Panc1 (cell line): ENCODE measurements around the gene FRS2. TPM values are rescaled to one million over a fixed set of nuclear protein-coding genes. Genes with fewer than 3 reads are reported as not detected.

Experiments used
- ATAC-seq: fragments of 200-7000 bp; cut with Tn5 transposase; 2 replicates; pipeline ENCODE4 v1.9.1; 2020; ENCODE audit warnings: mild to moderate bottlenecking, moderate library complexity
- BruUV-seq: library from RNA; stranded (reverse); fragments of 400-500 nt; replicated peaks from 2 replicates; lab custom pipeline; 2021; lab: Mats Ljungman, UMichigan
- CTCF ChIA-PET: fragments of 300-600 bp; sonication (Branson Sonifier 250); formaldehyde crosslinking; loops from one replicate; lab custom pipeline; 2022; ENCODE audit warnings: antibody characterized with exemption; lab: Charles Lee
- POLR2A ChIA-PET: fragments of 300-600 bp; sonication (Branson Sonifier 250); formaldehyde crosslinking; loops from one replicate; lab custom pipeline; 2022; ENCODE audit warnings: antibody characterized with exemption; lab: Charles Lee
- DNase-seq: peaks from one replicate; pipeline ENCODE4 v3.0.0-alpha.2; 2010; ENCODE audit warnings: low read depth, low spot score
- H3K27ac ChIP-seq: 2 replicates; pipeline ENCODE4 v1.5.1; 2011; ENCODE audit warnings: mild to moderate bottlenecking, low read length, inconsistent platforms
- H3K27me3 ChIP-seq: fragments of 200-500 bp; sonication (Bioruptor generic); 2 replicates; pipeline ENCODE4 v1.6.0; 2014; ENCODE audit warnings: low read length, inconsistent platforms; ENCODE audit not compliant: control insufficient read depth, insufficient read depth
- H3K36me3 ChIP-seq: fragments of 200-500 bp; sonication (Bioruptor generic); 2 replicates; pipeline ENCODE4 v1.5.1; 2014; ENCODE audit warnings: inconsistent platforms, mild to moderate bottlenecking, low read length, moderate library complexity; ENCODE audit not compliant: control insufficient read depth, insufficient read depth
- H3K4me1 ChIP-seq: 2 replicates; pipeline ENCODE4 v1.5.1; 2011; ENCODE audit warnings: inconsistent platforms, mild to moderate bottlenecking, low read length, moderate library complexity; ENCODE audit not compliant: control insufficient read depth, insufficient read depth
- H3K4me3 ChIP-seq, 2 experiments: 2 replicates each; pipeline ENCODE4 v1.5.1; 2011 to 2012; ENCODE audit warnings: low read depth in 2 of 2, low read length in 2 of 2, mild to moderate bottlenecking in 2 of 2, inconsistent platforms in 1 of 2, moderate library complexity in 1 of 2
- H3K9me3 ChIP-seq: fragments of 200-500 bp; sonication (Bioruptor generic); 2 replicates; pipeline ENCODE4 v1.5.1; 2014; ENCODE audit warnings: low read depth, mild to moderate bottlenecking, inconsistent platforms, low read length, moderate library complexity; ENCODE audit not compliant: control insufficient read depth, insufficient read depth
- POLR2AphosphoS5 ChIP-seq: IDR thresholded peaks from 2 replicates; pipeline ENCODE4 v1.6.1; 2012; ENCODE audit warnings: mild to moderate bottlenecking, low read depth, low read length, moderate library complexity
- SIN3A ChIP-seq: IDR thresholded peaks from 2 replicates; pipeline ENCODE4 v1.6.1; 2012; ENCODE audit warnings: low read depth, mild to moderate bottlenecking, low read length, moderate library complexity, borderline replicate concordance; ENCODE audit not compliant: insufficient read depth
- TCF7L2 ChIP-seq: IDR thresholded peaks from 2 replicates; pipeline ENCODE4 v1.6.1; 2011; ENCODE audit warnings: mild to moderate bottlenecking, low read depth, low read length, inconsistent platforms
- in situ Hi-C: cut with HindIII; loops from 2 replicates; pipeline ENCODE4 v1.10.0; 2016; ENCODE audit warnings: low sequenced_read_pairs, low pct_unique_long_range_greater_than_20kb
- intact Hi-C: fragments of 100-400 bp; cut with micrococcal nuclease; formaldehyde crosslinking; loops from one replicate; pipeline ENCODE4 v1.10.0; 2022; ENCODE audit not compliant: unreplicated experiment
- total RNA-seq: library from RNA; stranded (reverse); gene quantifications from one replicate; pipeline ENCODE4 v1.2.1, GENCODE V29; 2021; ENCODE audit not compliant: unreplicated experiment
- TF ChIP-seq, protein P1 (sequence below): fragments of 450-650 bp; IDR thresholded peaks from 2 replicates; pipeline ENCODE4 v1.5.1; 2017; ENCODE audit warnings: mild to moderate bottlenecking
- TF ChIP-seq, protein P2 (sequence below), 2 experiments: IDR thresholded peaks; 2 replicates each; pipeline ENCODE4 v1.6.1; 2011 to 2012; ENCODE audit warnings: low read depth in 2 of 2, control low read depth in 1 of 2, low read length in 1 of 2, mild to moderate bottlenecking in 1 of 2, moderate library complexity in 1 of 2; ENCODE audit not compliant: insufficient read depth in 1 of 2

The FRS2 gene
- total RNA-seq, 1 experiment from 2014 or later: 26.6 TPM

DNA sequence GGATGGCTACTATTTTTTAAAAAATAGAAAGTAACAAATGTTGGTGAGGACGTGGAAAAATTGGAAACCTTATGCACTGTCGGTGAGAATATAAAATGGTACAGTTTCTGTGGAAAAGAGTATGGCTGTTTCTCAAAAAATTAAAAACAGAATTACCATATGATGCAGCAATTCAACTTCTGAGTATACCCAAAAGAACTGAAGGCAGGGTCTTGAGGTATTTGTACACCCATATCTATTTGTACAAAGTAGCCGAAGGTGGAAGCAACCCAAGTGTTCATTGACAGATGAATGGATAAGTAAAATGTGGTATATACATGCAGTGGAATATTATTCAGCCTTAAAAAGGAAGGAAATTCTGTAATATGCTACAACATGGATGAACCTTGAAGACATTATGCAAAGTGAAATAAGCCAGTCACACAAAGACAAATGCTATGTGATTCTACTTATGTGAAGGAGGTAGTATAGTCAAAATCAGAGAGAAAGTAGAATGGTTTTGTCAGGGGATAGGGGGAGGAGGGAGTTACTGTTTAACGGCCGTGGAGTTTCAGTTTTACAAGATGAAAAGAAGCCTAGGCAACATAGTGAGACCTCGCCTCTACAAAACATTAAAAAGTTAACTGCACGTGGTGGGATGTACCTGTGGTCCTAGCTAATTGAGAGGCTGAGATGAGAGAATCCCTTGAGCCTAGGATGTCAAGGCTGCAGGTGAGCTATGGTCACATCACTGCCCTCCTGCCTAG lies 76.7 kb downstream of the FRS2 start:
- ATAC-seq: no peak
- Histone ChIP-seq H3K27ac (no peak overlapping the region), H3K27me3 (no peaks in the 10 kb centered on the region), H3K4me3 (no peak overlapping the region), H3K4me1 (no peaks in the 10 kb centered on the region), H3K36me3 (no peaks in the 10 kb centered on the region; the same call in 1 of the 2 replicates), H3K9me3 (no peaks in the 10 kb centered on the region; the same call in 1 of the 2 replicates)
- ChIA-PET CTCF (no interaction called here), POLR2A (no interaction called here)
- BruUV-seq: no TSS peak
- TF ChIP-seq TCF7L2 (no peak), SIN3A (no peak), POLR2AphosphoS5 (no peak)
- TF ChIP-seq, protein P1, sequence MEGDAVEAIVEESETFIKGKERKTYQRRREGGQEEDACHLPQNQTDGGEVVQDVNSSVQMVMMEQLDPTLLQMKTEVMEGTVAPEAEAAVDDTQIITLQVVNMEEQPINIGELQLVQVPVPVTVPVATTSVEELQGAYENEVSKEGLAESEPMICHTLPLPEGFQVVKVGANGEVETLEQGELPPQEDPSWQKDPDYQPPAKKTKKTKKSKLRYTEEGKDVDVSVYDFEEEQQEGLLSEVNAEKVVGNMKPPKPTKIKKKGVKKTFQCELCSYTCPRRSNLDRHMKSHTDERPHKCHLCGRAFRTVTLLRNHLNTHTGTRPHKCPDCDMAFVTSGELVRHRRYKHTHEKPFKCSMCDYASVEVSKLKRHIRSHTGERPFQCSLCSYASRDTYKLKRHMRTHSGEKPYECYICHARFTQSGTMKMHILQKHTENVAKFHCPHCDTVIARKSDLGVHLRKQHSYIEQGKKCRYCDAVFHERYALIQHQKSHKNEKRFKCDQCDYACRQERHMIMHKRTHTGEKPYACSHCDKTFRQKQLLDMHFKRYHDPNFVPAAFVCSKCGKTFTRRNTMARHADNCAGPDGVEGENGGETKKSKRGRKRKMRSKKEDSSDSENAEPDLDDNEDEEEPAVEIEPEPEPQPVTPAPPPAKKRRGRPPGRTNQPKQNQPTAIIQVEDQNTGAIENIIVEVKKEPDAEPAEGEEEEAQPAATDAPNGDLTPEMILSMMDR: no peak
- TF ChIP-seq, protein P2, sequence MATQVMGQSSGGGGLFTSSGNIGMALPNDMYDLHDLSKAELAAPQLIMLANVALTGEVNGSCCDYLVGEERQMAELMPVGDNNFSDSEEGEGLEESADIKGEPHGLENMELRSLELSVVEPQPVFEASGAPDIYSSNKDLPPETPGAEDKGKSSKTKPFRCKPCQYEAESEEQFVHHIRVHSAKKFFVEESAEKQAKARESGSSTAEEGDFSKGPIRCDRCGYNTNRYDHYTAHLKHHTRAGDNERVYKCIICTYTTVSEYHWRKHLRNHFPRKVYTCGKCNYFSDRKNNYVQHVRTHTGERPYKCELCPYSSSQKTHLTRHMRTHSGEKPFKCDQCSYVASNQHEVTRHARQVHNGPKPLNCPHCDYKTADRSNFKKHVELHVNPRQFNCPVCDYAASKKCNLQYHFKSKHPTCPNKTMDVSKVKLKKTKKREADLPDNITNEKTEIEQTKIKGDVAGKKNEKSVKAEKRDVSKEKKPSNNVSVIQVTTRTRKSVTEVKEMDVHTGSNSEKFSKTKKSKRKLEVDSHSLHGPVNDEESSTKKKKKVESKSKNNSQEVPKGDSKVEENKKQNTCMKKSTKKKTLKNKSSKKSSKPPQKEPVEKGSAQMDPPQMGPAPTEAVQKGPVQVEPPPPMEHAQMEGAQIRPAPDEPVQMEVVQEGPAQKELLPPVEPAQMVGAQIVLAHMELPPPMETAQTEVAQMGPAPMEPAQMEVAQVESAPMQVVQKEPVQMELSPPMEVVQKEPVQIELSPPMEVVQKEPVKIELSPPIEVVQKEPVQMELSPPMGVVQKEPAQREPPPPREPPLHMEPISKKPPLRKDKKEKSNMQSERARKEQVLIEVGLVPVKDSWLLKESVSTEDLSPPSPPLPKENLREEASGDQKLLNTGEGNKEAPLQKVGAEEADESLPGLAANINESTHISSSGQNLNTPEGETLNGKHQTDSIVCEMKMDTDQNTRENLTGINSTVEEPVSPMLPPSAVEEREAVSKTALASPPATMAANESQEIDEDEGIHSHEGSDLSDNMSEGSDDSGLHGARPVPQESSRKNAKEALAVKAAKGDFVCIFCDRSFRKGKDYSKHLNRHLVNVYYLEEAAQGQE (IDR thresholded peaks at IDR 0.05; ENCODE audit: insufficient read depth in 1 of 2, low read depth in 2 of 2, low read length in 1 of 2): no peak
- in situ Hi-C loops (no loop called here), intact Hi-C loops (no loop called here)
- no peak for DNase-seq

GRCh38 chr12:69548687-69549086 lies 78.5 kb downstream of the FRS2 start:
- BruUV-seq: no TSS peak
- POLR2A ChIA-PET: no interaction called here
- no peak for TF ChIP-seq POLR2AphosphoS5
- TF ChIP-seq, protein P1: no peak
- TF ChIP-seq, protein P2 (IDR thresholded peaks at IDR 0.05; ENCODE audit: insufficient read depth in 1 of 2, low read depth in 2 of 2, low read length in 1 of 2): no peak
- no peak for TF ChIP-seq TCF7L2
- DNase-seq (no peak), ATAC-seq (no peak)
- in situ Hi-C loops: no loop called here
- intact Hi-C loops: no loop called here
- Histone ChIP-seq H3K4me1 (no peaks in the 10 kb centered on the region), H3K27ac (no peak overlapping the region), H3K27me3 (no peaks in the 10 kb centered on the region), H3K4me3 (no peak overlapping the region), H3K9me3 (no peaks in the 10 kb centered on the region), H3K36me3 (no peaks in the 10 kb centered on the region)
- CTCF ChIA-PET: no interaction called here
